ENCODE results near the gene EIF3A.
A peak's percentile ranks its signal among the peaks of the same experiment; 100 is the strongest.
"Not testable (repeated sequence)": the region's sequence is repeated elsewhere in the genome, so short reads cannot be mapped to it uniquely, and the experiment has no call there.

The EIF3A gene, protein sequence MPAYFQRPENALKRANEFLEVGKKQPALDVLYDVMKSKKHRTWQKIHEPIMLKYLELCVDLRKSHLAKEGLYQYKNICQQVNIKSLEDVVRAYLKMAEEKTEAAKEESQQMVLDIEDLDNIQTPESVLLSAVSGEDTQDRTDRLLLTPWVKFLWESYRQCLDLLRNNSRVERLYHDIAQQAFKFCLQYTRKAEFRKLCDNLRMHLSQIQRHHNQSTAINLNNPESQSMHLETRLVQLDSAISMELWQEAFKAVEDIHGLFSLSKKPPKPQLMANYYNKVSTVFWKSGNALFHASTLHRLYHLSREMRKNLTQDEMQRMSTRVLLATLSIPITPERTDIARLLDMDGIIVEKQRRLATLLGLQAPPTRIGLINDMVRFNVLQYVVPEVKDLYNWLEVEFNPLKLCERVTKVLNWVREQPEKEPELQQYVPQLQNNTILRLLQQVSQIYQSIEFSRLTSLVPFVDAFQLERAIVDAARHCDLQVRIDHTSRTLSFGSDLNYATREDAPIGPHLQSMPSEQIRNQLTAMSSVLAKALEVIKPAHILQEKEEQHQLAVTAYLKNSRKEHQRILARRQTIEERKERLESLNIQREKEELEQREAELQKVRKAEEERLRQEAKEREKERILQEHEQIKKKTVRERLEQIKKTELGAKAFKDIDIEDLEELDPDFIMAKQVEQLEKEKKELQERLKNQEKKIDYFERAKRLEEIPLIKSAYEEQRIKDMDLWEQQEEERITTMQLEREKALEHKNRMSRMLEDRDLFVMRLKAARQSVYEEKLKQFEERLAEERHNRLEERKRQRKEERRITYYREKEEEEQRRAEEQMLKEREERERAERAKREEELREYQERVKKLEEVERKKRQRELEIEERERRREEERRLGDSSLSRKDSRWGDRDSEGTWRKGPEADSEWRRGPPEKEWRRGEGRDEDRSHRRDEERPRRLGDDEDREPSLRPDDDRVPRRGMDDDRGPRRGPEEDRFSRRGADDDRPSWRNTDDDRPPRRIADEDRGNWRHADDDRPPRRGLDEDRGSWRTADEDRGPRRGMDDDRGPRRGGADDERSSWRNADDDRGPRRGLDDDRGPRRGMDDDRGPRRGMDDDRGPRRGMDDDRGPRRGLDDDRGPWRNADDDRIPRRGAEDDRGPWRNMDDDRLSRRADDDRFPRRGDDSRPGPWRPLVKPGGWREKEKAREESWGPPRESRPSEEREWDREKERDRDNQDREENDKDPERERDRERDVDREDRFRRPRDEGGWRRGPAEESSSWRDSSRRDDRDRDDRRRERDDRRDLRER (N-terminal part only)

GRCh38 chr10:119080521-119081259, at the start of gene EIF3A:
Gene EIF3A (minus strand): TSS chr10:119080817. CDS start chr10:119080676, 141 bp downstream.
- peak; percentile 87 for DNase-seq

- no peak for DNase-seq
Observed at GRCh38 chr10:119129721-119130120, 49.1 kb upstream of the EIF3A start.

- DNase-seq, result no peak
Observed at GRCh38 chr10:119125942-119126341, 45.3 kb upstream of the EIF3A start.

GRCh38 chr10:119120875-119121274, 40.3 kb upstream of the EIF3A start:
- no peak for DNase-seq

DNA sequence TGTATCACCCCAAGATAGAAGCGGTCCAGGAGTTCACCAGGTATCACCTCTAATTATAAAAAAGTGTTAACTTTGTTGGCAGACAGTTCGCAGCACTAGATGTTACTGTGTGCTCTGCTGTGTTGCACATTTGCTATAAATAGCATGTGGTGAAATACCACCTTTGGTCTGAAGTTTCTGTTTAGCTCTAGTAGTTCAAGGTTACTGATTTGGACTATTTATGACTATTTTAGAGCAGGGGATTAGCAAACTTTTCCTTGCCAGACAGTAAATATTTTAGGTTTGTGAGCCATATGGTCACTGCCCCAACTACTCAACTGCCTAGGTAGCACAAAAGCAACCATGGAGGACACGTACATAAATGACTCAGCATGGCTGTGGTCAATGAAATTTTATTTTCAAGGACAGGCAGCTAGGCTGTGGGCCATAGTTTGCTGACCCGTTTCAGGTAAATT, 39.8 kb upstream of the EIF3A start:
- DNase-seq, result no peak

DNA sequence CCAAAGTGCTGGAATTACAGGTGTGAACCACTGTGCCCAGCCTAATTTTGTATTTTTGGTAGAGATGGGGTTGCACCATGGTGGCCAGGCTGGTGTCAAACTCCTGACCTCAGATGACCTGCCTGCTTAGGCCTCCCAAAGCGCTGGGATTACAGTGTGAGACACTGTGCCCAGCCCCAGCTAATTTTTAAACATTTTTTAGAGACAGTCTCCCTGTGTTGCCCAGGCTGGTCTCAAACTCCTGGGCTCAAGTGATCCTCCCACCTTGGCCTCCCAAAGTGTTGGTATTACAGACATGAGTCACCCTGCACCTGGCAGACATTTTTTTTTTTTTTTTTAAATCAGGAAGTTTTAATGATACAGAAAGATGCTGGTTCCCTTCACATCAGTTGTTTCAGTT, 38.8 kb upstream of the EIF3A start:
- no peak for DNase-seq

DNA sequence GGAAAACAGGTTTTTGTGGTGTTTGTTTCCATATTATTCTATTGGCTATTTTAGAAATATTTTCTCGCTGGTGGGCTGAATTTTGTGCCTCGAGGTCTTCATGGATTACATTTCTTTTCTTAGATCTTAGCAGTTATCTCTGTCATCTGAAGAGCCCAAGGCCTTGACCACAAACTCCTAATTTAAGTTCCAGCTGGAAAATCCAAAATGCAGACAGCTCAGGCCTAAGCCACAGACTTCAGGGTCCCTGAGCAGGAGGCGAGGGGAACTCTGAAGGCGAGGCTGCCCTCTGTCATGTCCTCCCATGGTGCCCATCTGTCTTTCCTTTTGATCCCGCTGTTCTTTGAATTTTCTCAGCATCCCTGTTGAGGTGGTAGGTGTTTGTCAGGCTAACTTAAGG, 37.6 kb upstream of the EIF3A start:
- DNase-seq, result no peak

DNA sequence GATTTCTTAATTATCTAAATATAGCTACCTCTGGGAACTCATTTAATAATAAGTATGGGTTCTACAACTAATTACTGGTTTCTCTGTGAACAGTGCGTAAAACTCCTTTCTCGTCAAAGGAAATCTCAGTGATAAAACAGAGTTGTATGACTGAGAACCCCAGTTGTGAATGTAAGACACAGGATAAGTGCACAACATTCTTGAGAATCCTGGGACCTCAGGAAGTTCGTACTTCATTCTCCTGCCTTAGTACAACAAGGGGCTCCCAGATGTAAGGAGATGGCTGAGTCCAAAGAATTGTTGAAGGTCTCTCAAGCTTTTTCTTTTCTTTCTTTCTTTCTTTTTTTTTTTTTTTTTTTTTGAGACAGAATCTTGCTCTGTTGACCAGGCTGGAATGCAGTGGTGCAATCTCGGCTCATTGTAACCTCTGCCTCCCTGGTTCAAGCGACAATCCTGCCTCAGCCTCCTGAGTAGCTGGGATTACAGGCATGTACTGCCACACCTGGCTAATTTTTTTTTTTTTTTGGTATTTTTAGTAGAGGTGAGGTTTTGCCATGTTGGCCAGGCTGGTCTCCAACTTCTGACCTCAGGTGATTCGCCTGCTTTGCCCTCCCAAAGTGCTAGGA, 35.8 kb upstream of the EIF3A start:
- DNase-seq, result no peak

GRCh38 chr10:119115926-119116325, 35.3 kb upstream of the EIF3A start:
- DNase-seq, result no peak

GRCh38 chr10:119113751-119114732, 33.4 kb upstream of the EIF3A start:
- no peak for DNase-seq

DNA sequence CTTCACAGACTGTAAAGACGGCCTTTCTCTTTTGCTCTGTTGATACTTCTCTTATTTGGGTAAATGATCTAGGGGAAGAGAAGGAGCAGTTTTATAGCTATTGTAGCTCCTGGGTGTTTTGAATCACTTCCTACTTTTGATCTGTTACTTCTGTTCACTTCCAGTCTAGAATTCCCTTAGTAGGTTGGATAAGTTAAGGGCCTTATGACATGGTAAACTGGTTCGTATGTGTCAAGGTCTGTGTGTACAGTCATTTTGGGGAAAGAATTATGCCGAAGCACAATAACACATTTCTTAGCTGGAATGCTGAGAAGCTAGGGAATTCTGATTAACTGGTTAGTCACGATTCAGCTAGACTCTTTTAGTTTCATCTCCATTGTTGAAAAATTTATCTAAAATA, 31.4 kb upstream of the EIF3A start:
- DNase-seq, result no peak

- not testable (repeated sequence) for DNase-seq
Observed at GRCh38 chr10:119107771-119108170, 27.2 kb upstream of the EIF3A start.

- not testable (repeated sequence) for DNase-seq
Observed at GRCh38 chr10:119107106-119107505, 26.5 kb upstream of the EIF3A start.

DNA sequence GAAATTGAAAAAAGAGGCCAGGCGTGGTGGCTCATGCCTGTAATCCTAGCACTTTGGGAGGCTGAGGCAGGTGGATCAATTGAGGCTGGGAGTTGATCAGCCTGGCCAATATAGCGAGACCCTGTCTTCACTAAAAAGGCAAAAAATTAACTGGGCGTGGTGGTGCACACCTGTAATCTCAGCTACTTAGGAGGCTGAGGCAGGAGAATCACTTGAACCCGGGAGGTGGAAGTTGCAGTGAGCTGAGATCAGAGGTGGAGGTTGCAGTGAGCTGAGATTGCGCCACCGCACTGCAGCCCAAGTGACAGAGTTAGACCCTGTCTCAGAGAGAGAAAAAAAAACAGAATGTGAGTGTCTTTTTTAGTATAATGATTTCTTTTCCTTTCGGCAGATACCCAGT, 25.3 kb upstream of the EIF3A start:
- not testable (repeated sequence) for DNase-seq

DNA sequence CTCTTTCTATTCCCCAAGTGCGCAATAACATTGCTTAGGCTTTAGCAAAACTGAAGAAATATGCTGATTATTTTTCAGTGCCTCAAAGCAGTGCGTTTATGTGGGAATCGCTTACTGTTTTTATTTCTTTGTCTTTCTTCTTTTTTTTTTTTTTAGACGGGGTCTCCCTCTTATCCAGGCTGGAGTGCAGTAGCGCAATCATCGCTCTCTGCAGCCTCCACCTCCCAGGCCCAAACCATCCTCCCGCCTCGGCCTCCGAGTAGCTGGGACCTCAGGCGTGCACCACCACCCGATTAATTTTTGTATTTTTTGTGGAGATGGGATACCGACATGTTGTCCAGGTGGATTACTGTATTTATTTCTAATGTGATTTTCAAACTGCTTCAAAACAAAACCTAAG, 24.5 kb upstream of the EIF3A start:
- no peak for DNase-seq

- no peak for DNase-seq
Observed at GRCh38 chr10:119104654-119105015, 24.0 kb upstream of the EIF3A start.

GRCh38 chr10:119103903-119104653, 23.5 kb upstream of the EIF3A start, which contains the start of gene DENND10:
Gene DENND10 (plus strand): TSS chr10:119104113. CDS start chr10:119104143, 30 bp downstream.
- peak; percentile 79 for DNase-seq

- DNase-seq, result no peak
Observed at GRCh38 chr10:119103241-119103902, 22.8 kb upstream of the EIF3A start.

Data from stimulated activated naive CD4-positive, alpha-beta T cell treated with Interleukin-2 at 50 U/mL for 16 hours (primary cell).